Vagina (tissue), 2 donors: ENCODE measurements around the gene LRRC47. TPM values are rescaled to one million over a fixed set of nuclear protein-coding genes. Genes with fewer than 3 reads are reported as not detected.

Source experiments
- DNase-seq, 2 donors: peaks; one replicate each; pipeline ENCODE4 v3.0.0-alpha.2; 2017; ENCODE audit errors: extremely low spot score in 2 of 2
- H3K27ac ChIP-seq: fragments of 200-600 bp; sonication (generic); one replicate; pipeline ENCODE4 v1.5.1; 2019
- H3K27me3 ChIP-seq: fragments of 200-600 bp; sonication (generic); one replicate; pipeline ENCODE4 v1.5.1; 2019
- H3K36me3 ChIP-seq, 2 donors: fragments of 200-600 bp; sonication (generic); one replicate each; pipeline ENCODE4 v1.5.1; 2017 to 2019
- H3K4me1 ChIP-seq: fragments of 200-600 bp; sonication (generic); one replicate; pipeline ENCODE4 v1.5.1; 2019
- H3K4me3 ChIP-seq, 2 donors: fragments of 200-600 bp; sonication (generic); 1 replicate in 1 of 2; 2 replicates in 1 of 2; pipeline ENCODE4 v1.5.1; 2016 to 2019
- H3K9me3 ChIP-seq: fragments of 200-600 bp; sonication (generic); one replicate; pipeline ENCODE4 v1.5.1; 2019
- POLR2A ChIP-seq, 2 donors: fragments of 450-650 bp; IDR thresholded peaks; one replicate each; pipeline ENCODE4 v1.6.1; 2017; ENCODE audit warnings: antibody characterized with exemption in 2 of 2, mild to moderate bottlenecking in 2 of 2, moderate library complexity in 2 of 2
- POLR2AphosphoS5 ChIP-seq, 2 donors: sonication (generic); formaldehyde crosslinking; IDR thresholded peaks; one replicate each; pipeline ENCODE4 v1.9.0; 2017; ENCODE audit warnings: antibody characterized with exemption in 2 of 2, mild to moderate bottlenecking in 2 of 2, low read depth in 1 of 2; ENCODE audit not compliant: insufficient read depth in 1 of 2
- intact Hi-C: fragments of 100-400 bp; cut with DNase I; formaldehyde crosslinking; loops from one replicate; pipeline ENCODE4 v1.15.1; 2023
- total RNA-seq: library from RNA; depleted of rRNA; stranded (reverse); fragments of >200 nt; gene quantifications from one replicate; pipeline ENCODE4 v1.2.3, GENCODE V29; 2016
- TF ChIP-seq, protein P1 (sequence below), 3 experiments: fragments of 450-650 bp in 2 of 3; fragments of 200-600 bp in 1 of 3; sonication (generic) in 1 of 3; IDR thresholded peaks; one replicate each; pipeline ENCODE4 v1.5.1; 2017 to 2019; ENCODE audit warnings: antibody characterized with exemption in 3 of 3, mild to moderate bottlenecking in 2 of 3, moderate library complexity in 2 of 3

LRRC47 gene
- total RNA-seq, 1 donor from 2014 or later: 32.4 TPM

DNA sequence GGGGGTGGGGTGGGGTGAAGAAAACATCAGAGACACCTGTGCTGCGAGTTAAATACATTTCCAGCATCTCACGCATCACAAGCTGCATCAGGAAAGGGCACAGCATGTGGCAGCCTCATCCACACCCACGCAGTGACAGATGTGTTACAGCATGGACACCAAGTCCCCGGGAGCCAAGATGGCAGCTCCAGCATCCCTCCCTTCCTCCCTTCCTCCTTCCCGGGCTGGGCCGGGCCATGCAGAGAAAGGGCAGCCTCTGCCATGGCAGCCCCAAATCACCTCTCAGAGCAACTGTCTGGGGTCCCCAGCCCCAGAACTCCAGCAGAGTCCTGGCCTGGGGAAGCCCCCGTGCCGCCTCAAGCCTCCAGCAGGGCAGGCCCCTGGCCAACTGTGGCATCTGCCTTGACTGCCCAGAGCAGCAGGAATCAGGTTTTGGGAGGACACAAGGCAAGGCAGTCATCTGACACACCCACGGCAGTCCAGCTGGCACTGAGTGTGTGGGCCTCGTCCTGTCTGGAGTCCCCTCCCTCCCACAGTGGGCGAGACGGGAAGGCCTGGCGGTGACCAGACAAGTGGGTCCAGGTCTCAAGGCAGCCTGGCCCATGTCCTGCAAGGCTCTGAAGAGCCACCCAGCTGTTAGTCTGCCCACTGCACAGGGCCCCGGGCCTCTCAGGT, 17.6 kb downstream of the LRRC47 start:
- intact Hi-C loops: no loop called here
- no peaks in the 10 kb centered on the region for H3K9me3 ChIP-seq
- no peak overlapping the region for H3K27ac ChIP-seq
- TF ChIP-seq POLR2AphosphoS5 (IDR thresholded peaks at IDR 0.05; ENCODE audit: insufficient read depth in 1 of 2, low read depth in 1 of 2): no peak
- TF ChIP-seq POLR2A (IDR thresholded peaks at IDR 0.05): no peak
- TF ChIP-seq, protein P1, sequence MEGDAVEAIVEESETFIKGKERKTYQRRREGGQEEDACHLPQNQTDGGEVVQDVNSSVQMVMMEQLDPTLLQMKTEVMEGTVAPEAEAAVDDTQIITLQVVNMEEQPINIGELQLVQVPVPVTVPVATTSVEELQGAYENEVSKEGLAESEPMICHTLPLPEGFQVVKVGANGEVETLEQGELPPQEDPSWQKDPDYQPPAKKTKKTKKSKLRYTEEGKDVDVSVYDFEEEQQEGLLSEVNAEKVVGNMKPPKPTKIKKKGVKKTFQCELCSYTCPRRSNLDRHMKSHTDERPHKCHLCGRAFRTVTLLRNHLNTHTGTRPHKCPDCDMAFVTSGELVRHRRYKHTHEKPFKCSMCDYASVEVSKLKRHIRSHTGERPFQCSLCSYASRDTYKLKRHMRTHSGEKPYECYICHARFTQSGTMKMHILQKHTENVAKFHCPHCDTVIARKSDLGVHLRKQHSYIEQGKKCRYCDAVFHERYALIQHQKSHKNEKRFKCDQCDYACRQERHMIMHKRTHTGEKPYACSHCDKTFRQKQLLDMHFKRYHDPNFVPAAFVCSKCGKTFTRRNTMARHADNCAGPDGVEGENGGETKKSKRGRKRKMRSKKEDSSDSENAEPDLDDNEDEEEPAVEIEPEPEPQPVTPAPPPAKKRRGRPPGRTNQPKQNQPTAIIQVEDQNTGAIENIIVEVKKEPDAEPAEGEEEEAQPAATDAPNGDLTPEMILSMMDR (IDR thresholded peaks at IDR 0.05): no peak
- H3K27me3 ChIP-seq: no peaks in the 10 kb centered on the region
- peaks cover 0 to 48% of the 10 kb centered on the region in 2 donors for H3K36me3 ChIP-seq
- no peak overlapping the region for H3K4me3 ChIP-seq
- no peak for DNase-seq
- H3K4me1 ChIP-seq: peaks cover 28% of the 10 kb centered on the region

DNA sequence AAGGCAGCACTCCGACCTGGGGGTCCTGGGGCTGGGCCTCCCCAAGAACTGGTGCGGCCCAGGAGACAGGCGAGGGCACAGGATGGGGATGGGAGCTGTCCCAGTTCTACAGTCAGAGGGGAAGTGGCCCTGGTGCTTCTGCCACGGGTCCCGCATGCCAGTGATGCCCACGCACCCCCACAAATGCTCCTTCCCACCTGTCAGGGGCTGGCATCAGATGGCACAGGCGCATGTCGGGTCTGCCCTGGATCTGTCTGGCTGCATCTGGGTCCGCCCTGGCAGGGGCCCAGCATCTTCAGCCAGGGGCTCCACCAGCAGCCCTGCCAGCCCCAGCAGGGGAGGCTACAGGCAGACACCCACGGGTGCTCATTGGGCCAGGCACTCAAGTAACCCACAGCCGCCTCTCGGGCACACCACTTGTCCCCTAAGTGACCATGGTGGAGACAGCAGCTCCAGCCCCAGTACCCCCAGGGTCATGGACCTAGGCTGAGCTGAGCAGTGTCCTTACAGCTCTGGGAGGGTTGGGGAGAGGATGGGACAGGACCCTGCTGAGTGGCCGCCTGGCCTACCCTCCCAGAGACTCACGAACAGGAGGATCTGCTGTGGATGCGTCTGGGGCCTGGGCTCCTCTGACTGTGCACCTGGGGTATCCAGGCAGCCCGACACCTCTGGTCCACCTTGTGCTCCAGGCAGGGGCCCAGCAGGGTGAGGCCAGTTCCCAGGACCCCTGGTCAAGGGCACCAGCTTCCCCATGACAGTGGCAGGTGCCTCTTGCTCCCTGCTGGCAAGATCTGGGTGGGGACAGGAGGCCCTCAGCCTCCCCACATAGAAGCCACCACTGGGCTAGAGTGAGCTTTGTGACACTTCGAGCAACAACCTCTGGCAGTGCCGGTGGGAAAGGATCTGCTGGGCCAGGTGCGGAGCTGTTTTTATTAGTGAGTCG, 18.4 kb downstream of the LRRC47 start:
- intact Hi-C loops: no loop called here
- TF ChIP-seq, protein P1 (IDR thresholded peaks at IDR 0.05): no peak
- no peak for TF ChIP-seq POLR2AphosphoS5 (IDR thresholded peaks at IDR 0.05; ENCODE audit: insufficient read depth in 1 of 2, low read depth in 1 of 2)
- no peak for TF ChIP-seq POLR2A (IDR thresholded peaks at IDR 0.05)
- H3K27ac ChIP-seq: no peak overlapping the region
- no peaks in the 10 kb centered on the region for H3K9me3 ChIP-seq
- H3K27me3 ChIP-seq: no peaks in the 10 kb centered on the region
- DNase-seq: no peak
- H3K4me1 ChIP-seq: peaks cover 36% of the 10 kb centered on the region
- peaks cover 0 to 40% of the 10 kb centered on the region in 2 donors for H3K36me3 ChIP-seq
- no peak overlapping the region for H3K4me3 ChIP-seq

DNA sequence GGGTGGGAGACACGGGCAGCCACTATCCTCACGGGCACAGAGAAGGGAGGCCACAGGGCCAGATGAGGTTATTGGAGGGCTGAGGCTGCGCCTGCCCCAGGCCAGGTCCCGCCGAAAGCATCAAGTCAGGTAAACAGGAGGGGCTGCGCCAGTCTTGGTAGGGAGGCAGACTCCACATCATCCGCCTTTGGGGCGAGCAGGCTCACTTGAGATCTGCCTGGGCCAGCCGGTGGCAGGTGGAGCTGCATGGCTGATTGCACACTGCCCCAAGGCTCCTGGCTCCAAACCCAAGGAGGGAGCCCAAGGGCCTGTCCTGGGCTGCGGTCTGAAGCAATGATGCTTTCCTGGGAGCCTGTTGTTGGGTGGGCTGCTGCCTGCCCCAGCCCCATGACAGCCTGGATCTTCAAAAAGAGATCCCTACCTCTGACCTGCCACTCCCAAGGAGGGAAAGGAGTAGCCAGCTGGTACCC, 19.2 kb downstream of the LRRC47 start:
- no peaks in the 10 kb centered on the region for H3K27me3 ChIP-seq
- H3K27ac ChIP-seq: no peak overlapping the region
- H3K4me1 ChIP-seq: peaks cover 42% of the 10 kb centered on the region
- H3K9me3 ChIP-seq: no peaks in the 10 kb centered on the region
- H3K36me3 ChIP-seq: peaks cover 0 to 32% of the 10 kb centered on the region in 2 donors
- TF ChIP-seq POLR2A (IDR thresholded peaks at IDR 0.05) (no peak), POLR2AphosphoS5 (IDR thresholded peaks at IDR 0.05; ENCODE audit: insufficient read depth in 1 of 2, low read depth in 1 of 2) (no peak)
- TF ChIP-seq, protein P1 (IDR thresholded peaks at IDR 0.05): no peak
- DNase-seq: no peak
- no peak overlapping the region for H3K4me3 ChIP-seq
- intact Hi-C loops: no loop called here

DNA sequence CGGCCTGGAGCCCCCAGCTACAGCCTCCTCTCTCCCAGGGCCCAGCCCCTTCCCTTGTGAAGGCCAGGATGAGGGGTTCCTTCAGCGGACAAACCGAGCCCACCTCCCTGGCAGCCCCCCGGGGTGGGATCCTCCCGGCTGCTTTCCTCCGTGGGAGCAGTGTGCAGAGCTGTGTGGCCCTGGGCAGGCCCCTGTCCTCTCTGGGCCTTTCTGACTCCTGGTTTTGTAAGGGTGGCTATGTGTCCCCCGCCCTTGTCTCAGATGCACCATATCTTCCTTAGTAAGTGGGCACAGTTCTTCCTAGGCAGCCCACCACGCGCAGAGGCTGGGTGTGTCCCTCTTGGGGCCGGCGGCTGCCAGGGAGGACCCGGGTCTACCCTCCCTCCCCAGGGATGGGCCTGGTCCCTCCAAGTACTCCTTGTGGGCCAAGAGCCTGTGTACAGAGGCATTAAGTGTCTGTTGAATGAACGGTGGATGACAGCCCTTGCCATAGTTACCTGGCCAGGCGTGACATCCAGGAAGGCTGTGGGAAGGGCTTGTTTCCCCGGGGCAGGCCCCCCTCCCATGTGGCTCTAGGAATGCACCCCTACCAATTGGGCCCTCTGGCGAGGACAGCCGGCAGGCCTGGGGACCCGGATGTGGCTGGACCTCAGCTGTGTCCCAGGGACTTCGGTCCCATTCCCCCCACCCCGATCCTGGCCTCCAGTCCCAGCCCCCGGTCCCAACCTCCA, 19.9 kb downstream of the LRRC47 start:
- Histone ChIP-seq H3K4me1 (peaks cover 49% of the 10 kb centered on the region), H3K27me3 (no peaks in the 10 kb centered on the region), H3K4me3 (no peak overlapping the region), H3K36me3 (peaks cover 0 to 25% of the 10 kb centered on the region in 2 donors), H3K27ac (no peak overlapping the region), H3K9me3 (no peaks in the 10 kb centered on the region)
- no peak for DNase-seq
- intact Hi-C loops: no loop called here
- TF ChIP-seq POLR2A (IDR thresholded peaks at IDR 0.05) (no peak), POLR2AphosphoS5 (IDR thresholded peaks at IDR 0.05; ENCODE audit: insufficient read depth in 1 of 2, low read depth in 1 of 2) (no peak)
- TF ChIP-seq, protein P1 (IDR thresholded peaks at IDR 0.05): no peak
